ENCODE measurements around the gene OR7D2.
A peak's percentile ranks its signal among the peaks of the same experiment; 100 is the strongest.
"Not testable (repeated sequence)": the region's sequence is repeated elsewhere in the genome, so short reads cannot be mapped to it uniquely, and the experiment has no call there.

The OR7D2 gene

GRCh38 chr19:9187191-9187590, 8.4 kb downstream of the OR7D2 start:
- TF ChIP-seq CTCF (conservative IDR thresholded peaks at IDR 0.05; ENCODE audit: low read length) = no peak
- H3K4me3 ChIP-seq (ENCODE audit: low read length) = no peak overlapping the region

GRCh38 chr19:9189535-9189934, 10.8 kb downstream of the OR7D2 start:
- DNase-seq (ENCODE audit: low read depth) = no peak
- no peak for TF ChIP-seq CTCF (conservative IDR thresholded peaks at IDR 0.05; ENCODE audit: low read length)
- no peak overlapping the region for H3K4me3 ChIP-seq (ENCODE audit: low read length)

More at GRCh38 chr19:9187191-9187590, 8.4 kb downstream of the OR7D2 start:
- no peak for DNase-seq (ENCODE audit: low read depth)

GRCh38 chr19:9198044-9198443, 19.3 kb downstream of the OR7D2 start:
- DNase-seq (ENCODE audit: low read depth); H3K4me3 ChIP-seq (ENCODE audit: low read length): not testable (repeated sequence)

- TF ChIP-seq CTCF (conservative IDR thresholded peaks at IDR 0.05; ENCODE audit: low read length) = peak; percentile 91
- peak; percentile 59 for DNase-seq (ENCODE audit: low read depth)
- peak overlapping the region; percentile 59 for H3K4me3 ChIP-seq (ENCODE audit: low read length)
Observed at GRCh38 chr19:9205501-9206113, 26.8 kb downstream of the OR7D2 start.

GRCh38 chr19:9219489-9219888, 40.7 kb downstream of the OR7D2 start, which contains the start of gene OR7D4:
OR7D4 (minus strand) TSS chr19:9219589; CDS start chr19:9214837, 4,752 bp downstream.
- DNase-seq (ENCODE audit: low read depth) = no peak
- no peak for TF ChIP-seq CTCF (conservative IDR thresholded peaks at IDR 0.05; ENCODE audit: low read length)
- H3K4me3 ChIP-seq (ENCODE audit: low read length) = no peak within 1 kb of the TSS
